NCI-H2196 (cell line): Measurements from ENCODE around the gene DPP6.

ENCODE experiments used
- DNase-seq: peaks from one replicate; lab custom pipeline; 2025; ENCODE audit not compliant: unreplicated experiment; lab: John Stamatoyannopoulos, UW

The DPP6 gene

DNA sequence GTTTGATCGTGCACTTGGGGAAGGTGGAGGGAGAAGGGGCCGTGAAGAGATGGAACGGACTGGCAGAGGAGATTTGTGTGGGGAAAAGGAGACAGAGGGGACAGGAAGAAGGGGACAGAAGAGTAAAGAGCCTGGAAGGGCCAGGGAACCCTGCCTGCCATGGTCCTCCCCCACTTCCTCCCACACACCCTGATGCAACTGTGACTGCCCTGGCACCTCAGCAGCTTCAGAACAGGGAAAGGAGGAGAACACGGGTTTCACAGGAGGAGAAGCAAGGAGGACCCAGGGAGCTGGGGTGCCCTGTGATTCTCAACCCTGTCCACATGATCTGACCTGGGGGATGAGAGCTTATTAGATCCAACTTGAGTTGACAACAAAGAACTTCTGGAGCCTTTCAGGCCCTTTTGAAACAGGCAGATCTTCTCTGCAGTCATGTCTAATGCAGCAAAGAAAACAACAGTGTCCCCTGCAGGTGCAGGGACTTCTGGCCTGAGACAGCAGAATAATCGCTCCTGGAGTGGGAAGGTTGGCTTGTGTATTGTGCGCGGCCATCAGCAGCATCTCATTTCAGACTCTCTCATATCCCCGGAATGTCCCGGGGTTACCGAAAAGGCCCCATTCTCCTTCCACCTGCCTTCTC lies 529.2 kb downstream of the DPP6 start:
- no peak for DNase-seq

DNA sequence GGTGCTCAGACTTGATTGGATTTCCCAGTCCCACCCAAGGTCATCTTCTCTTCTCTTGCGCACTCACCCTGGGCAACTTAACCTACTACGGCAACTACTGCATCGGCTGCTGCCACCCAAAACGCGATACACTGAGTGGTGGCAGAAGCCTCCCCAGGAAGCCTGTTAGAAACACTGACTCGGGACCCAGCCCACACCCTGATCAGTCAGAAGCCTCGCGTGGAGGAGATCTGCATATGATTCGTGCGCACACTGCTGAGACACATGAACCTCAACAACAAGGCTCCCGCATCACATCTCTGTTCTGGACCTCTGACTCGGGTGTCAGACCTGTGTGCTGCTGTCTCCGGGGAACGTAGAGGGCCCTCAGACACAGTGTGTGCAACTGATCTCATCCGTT lies 531.3 kb downstream of the DPP6 start:
- no peak for DNase-seq

DNA sequence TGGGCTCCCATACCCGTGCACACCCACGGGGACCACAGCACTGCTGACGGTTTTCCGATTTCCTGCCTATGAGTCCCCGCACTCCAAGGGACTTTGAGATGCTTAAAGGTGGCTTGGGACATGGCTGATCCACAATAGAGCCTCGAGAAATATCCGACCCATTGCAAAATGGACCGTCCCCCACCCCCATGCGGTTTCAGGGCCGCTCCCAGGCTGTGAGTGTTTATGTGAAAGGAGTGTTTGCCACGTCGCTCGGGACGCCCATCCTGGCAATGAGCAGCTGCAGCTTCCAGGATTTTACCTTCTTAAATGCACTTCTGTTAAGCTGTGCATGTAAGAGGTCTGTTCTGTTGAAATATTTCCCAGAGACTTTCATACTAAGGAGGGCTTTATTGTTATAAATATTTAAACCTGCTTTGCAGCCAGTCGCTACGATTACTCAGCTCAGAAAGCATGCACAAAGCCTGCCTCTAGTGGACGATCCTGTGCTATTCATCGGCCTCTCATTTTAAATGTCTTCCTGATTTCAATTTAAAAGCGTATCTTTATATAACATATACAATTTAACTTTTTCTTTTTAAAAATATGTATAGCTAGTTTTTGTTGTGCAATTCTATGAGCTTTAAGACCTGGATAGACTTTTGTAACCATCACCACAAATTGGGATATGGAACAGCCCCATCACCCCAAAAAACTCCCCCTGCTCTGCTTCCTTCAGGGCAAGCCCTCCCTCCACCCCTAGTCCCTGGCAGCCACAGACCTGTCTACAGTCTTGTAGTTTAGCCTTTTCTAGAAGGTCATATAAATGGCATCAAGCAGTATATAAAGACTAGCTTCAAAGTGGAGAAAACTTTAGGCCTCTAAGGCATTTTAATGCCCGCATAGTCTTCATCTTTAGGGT lies 532.4 kb downstream of the DPP6 start:
- no peak for DNase-seq

DNA sequence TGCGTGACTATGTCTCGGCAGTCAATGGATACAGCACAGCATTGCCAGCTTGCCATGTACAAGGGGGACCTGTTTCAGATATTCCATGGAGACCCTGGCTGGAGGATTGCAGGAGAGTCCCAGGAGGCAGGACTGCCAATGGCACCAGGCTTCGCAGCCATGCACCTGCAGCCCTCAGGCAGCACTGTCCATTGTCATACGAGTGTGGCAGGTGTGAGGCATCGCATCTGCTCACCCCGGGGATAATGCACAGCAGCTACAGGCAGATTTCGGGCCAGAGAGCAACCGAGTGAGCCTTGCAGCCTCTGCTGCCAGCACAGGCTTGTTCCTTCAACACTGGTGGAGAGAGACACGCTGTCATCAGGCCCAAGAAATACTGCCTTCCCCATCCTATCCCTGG lies 535.6 kb downstream of the DPP6 start:
- no peak for DNase-seq

DNA sequence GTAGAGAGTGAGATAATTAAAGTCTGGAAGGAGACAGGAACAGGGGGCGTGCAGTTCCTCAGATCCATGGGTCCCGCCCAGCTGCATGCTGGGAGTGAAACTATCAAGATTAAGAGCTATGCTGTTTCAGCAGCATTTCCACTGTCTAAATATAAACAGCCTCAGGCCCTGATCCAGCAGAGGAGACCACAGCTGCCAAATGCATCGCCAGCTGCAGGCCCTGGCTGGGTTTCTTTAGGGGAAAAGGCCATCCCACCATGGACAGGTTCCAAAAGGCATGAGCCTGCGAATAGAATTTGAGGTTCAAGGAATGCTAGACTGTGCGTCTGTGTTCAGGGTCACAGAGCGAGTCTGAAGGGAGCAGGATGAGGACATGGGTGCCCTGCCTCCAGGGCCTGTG lies 539.3 kb downstream of the DPP6 start:
- no peak for DNase-seq

DNA sequence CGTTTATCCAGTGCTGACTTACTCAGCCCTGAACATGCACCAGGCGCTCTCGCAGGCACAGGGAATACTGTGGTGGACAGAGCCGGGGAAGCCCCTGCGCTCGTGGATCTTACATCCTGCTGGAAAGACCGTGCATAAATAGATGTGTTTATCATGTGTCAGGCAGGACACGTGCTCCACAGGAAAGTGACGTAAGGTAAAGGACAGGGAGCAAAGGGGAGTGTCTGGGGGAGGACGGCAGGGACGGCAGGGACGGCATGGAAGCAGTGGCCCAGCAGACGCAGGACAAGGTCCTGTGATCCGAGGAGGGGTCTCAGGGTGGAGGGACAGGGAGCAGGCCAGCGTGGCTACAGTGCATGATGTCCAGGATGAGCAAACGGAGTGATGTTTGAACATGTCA lies 540.2 kb downstream of the DPP6 start:
- DNase-seq, result no peak

DNA sequence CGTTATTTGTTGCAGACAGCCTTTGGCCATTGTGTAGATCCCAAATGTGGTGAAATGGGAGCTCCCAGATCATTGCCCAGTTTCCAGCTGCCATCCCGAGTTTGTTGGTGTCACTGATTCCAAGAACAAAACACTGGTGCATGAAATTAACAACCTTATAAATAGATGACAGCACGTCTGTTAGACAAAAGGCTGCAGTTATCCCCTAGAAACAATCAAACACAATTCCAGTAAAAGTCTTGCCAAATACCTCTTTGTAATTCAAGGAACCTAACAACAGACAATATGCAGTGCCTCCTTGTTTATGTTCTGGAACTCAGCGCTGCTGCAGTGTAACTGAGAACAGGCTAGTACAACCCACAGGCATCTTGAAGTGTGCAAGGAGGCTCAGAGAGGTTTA lies 546.2 kb downstream of the DPP6 start:
- DNase-seq, result no peak

DNA sequence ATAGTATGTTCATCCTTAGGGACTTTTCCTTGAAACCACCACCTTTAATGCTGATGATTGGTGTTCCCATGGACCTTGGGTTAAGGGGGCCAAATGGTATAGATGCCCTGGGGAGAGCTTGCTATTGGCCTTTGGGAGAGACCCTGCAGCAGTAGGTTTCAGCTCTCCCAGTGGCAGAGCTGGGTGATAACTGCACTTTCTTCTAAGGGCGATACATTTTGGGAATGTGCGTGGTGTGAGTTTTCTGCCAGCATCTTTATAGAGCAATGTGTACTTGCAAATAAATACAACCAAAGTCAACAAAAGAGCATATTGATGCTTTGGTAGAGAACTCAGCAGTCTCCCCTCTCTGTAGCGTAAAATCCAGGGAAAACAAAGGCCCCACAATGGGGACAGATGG lies 546.7 kb downstream of the DPP6 start:
- no peak for DNase-seq

- no peak for DNase-seq
These were observed 558.7 kb downstream of the DPP6 start for GRCh38 chr7:154610903-154611302.

GRCh38 chr7:154613811-154614210 lies 561.6 kb downstream of the DPP6 start:
- no peak for DNase-seq

DNA sequence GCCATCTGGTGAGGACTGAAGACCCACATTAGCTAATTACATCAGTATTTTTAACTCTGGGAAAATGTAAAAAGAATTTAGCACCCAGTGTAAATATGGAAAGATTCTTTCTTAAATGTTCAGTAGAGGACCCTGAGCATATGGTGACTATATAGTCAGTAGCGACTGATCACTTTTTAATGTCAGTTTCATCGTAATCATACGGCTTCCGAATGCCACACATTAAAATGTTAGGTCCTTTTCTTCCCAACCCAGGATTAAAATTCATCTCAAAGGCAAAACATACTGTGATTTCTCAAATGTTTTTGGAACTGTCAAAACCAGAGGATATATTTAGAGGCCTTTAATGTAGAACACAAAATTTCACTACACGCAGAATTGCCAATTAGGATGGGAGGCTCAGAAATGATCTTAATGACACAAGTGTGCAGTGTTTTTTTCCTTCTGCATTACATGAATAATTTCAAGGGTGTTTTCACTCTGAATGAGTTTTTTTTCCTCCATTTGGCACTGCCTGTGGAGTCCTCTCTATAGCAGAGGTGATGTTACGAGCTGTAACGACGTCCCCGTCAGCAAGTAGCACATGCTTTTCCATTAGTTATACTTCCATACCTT lies 568.0 kb downstream of the DPP6 start:
- no peak for DNase-seq

DNA sequence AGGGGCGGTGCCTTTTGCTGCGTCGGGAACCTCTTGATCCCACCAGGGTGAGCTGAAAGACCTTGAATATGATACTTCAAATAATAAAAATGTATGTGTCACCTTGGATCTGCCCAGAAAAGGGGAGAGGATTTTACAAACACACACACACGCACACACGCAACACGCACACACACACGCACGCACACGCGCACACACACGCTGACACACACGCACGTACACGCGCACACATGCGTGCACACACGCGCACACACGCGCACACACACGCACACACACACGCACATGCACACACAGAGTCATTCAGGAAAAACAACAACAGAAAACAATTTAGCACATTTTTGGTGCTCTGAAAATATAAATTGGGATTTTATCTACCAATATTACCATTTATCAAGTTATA lies 571.2 kb downstream of the DPP6 start:
- no peak for DNase-seq

GRCh38 chr7:154627646-154628290 lies 575.6 kb downstream of the DPP6 start:
- no peak for DNase-seq

- no peak for DNase-seq
These were observed 576.4 kb downstream of the DPP6 start for GRCh38 chr7:154628556-154628955.

- no peak for DNase-seq
These were observed 579.0 kb downstream of the DPP6 start for GRCh38 chr7:154631162-154631561.

- DNase-seq, result no peak
These were observed 581.4 kb downstream of the DPP6 start for GRCh38 chr7:154633641-154634040.

DNA sequence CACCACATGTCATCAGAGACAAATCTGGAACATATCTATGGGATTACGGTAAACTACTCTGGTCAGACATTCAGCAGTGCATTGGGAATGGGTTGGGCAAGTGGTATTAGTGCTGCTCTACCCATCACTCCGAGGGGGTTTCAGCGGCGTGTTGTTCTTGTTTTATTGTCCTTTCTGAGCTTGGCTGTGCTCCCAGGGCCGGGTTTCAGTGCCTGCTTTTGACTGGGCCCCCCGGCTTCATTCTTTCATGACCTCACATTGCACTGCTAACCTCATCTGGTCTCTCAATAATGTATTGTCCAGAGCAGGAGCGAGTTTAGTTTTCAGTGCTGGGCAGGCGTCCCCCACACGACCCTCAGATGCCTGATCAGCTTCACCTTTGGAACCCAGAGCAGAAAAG lies 586.1 kb downstream of the DPP6 start:
- no peak for DNase-seq

DNA sequence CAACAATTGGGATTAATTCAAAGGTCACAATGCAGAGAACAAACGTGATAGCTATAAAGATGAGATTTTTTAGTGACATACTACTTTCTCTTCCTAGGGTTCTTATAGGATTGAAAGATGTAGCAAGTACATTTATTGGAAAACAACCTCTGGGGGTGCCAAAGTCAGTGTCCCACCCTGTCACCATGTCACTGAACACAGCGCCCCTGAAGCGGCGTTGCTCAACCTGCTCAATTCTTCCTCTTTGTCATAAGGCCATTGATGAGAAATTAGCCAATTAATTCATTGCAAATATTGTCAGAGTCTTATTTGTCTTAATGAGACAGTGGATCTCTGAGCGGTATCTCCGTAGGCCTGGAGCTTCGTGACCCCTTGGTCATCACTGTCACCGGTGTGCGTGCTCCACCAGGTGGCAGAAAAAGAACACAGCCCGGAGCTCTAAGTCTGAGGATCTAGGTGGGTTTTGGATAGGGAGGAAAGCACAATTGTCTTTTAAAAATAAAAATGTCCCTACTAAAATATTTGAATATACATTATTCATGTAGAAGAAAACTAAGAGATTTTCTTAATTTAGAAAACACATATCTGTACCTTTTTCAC lies 588.2 kb downstream of the DPP6 start:
- no peak for DNase-seq

GRCh38 chr7:154640917-154641316 lies 588.7 kb downstream of the DPP6 start:
- DNase-seq, result no peak

- DNase-seq, result no peak
These were observed 592.2 kb downstream of the DPP6 start for GRCh38 chr7:154644366-154644765.
